HS-27A (cell line): Measurements from ENCODE around the gene KRT12.
"Not testable (repeated sequence)": the region's sequence is repeated elsewhere in the genome, so short reads cannot be mapped to it uniquely, and the experiment has no call there.

Experiments used
- DNase-seq: peaks from one replicate; pipeline ENCODE4 v3.0.0-alpha.2; 2012; ENCODE audit warnings: low read depth, missing footprints

KRT12 gene

DNA sequence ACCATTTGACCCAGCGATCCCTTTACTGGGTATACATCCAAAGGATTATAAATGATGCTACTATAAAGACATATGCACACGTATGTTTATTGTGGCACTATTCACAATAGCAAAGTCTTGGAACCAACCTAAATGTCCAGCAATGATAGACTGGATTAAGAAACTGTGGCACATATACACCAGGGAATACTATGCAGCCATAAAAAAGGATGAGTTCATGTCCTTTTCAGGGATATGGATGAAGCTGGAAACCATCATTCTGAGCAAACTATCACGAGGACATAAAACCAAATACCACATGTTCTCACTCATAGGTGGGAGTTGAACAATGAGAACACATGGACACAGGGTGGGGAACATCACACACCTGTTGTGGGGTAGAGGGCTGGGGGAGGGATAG lies 52.4 kb downstream of the KRT12 start:
- not testable (repeated sequence) for DNase-seq

DNA sequence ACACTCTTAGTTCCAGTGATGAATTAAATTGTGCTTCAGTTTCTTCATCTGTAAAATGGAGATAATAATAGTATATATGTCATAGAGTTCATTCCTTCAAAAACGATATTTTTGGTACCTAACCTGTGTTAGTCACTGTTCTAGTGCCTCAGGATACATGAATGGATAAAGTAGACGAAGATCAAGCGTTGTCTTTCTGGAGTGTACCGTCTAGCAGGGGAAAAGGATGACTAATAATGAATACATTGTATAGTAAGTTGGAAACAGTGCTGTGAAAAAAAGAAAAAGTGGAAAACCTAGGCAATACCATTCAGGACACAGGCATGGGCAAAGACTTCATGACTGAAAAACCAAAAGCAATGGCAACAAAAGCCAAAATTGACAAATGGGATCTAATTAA lies 53.2 kb downstream of the KRT12 start:
- DNase-seq, result no peak

DNA sequence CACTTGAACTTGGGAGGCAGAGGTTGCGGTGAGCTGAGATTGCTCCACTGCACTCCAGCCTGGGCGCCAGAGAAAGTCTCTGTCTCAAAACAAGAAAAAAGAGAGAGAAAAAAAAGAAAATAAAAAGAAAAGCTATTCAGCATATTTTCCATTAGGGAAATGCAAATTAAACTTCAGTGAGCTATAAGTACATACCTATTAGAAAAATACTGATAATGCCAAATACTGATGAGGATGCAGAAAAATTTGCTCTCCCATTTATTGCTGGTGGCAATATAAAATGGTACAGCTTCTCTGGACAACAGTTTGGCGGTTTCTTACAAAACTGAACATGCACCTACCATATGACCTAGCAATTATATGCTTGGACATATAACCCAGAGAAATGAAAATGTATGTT lies 54.4 kb downstream of the KRT12 start:
- DNase-seq, result no peak
